Inflammatory macrophage treated with lipopolysaccharide for 1 hour (primary cell): ENCODE results near the gene ZNF333.
A peak's percentile ranks its signal among the peaks of the same experiment; 100 is the strongest.
"Not testable (repeated sequence)": the region's sequence is repeated elsewhere in the genome, so short reads cannot be mapped to it uniquely, and the experiment has no call there.

Experiments used
- DNase-seq, 2 donors: peaks; one replicate each; pipeline ENCODE4 v3.0.0-alpha.2; 2020 to 2022

ZNF333 gene

DNA sequence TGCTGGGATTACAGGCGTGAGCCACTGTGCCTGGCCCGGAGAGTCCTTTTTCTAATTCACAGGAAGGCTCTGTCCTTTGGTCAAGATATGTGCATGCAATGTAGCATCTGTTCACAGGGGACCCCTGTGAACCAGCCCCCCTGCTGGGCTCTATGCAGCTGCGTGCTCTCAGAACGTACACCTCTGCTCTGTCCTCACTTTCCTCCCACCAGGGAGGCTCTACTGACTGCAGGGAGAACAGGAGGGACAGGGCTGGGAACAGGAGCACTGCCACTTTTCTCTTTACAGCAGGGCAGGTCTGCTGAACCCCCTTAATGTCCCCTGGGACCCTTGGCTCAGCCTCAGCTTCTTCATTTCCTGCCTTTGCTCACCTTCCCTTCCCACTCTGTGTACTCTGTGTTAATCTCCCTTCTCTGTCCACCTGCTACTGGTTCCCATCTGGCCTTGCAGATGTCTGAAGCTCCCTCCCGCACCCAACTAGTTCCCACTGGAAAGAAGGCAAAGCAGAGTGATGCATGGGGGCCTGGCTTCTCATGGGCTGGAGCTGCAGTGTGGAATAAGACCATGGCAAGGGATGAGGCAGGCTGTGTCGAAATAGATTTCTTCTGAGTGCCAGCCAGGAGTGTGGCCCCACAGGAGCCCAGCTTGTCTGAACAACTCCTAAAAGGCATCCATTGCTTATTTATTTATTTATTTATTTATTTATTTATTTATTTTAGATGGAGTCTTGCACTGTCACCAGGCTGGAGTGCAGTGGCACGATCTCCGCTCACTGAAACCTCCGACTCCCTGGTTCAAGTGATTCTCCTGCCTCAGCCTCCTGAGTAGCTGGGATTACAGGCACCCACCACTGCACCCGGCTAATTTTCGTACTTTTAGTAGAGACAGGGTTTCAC lies 81.3 kb downstream of the ZNF333 start:
- no peak for DNase-seq

- DNase-seq, result no peak
These were observed 82.6 kb downstream of the ZNF333 start for GRCh38 chr19:14772467-14772866.

DNA sequence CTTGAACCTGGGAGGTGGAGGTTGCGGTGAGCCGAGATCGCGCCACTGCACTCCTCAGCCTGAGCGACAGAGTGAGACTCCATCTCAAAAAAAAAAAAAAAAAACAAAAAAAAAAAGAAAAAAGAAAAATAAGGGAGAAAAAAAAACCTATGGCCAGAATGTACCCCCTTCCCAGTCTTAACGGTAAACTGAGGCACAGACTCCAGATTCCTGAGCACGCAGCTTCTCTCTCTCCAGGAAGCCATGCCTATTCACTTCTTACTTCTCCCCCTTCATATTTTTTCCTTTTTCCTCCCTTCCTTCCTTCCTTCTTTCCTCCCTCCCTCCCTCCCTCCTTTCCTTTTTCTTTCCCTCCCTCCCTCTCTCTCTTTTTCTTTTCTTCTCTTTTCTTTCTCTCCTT lies 83.1 kb downstream of the ZNF333 start:
- no peak for DNase-seq

- DNase-seq, result not testable (repeated sequence)
These were observed 83.9 kb downstream of the ZNF333 start for GRCh38 chr19:14773722-14774121.

- no peak for DNase-seq
These were observed 84.5 kb downstream of the ZNF333 start for GRCh38 chr19:14774373-14774772.

- not testable (repeated sequence) for DNase-seq
These were observed 85.5 kb downstream of the ZNF333 start for GRCh38 chr19:14775326-14775725.

- peak; percentile 42 to 44 for DNase-seq
These were observed 86.2 kb downstream of the ZNF333 start for GRCh38 chr19:14775869-14776586.

DNA sequence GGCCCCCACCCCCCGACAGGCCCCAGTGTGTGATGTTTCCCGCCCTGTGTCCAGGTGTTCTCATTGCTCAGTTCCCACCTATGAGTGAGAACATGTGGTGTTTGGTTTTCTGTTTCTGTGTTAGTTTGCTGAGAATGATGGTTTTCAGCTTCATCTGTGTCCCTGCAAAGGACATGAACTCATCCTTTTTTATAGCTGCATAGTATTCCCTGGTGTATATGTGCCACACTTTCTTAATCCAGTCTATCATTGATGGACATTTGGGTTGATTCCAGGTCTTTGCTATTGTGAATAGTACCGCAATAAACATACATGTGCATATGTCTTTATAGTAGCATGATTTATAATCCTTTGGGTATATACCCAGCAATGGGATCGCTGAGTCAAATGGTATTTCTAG lies 87.8 kb downstream of the ZNF333 start:
- not testable (repeated sequence) for DNase-seq

- DNase-seq, result peak; percentile 38 to 71
These were observed 88.4 kb downstream of the ZNF333 start, which contains the start of gene ADGRE2 for GRCh38 chr19:14778110-14778845. Gene ADGRE2 (minus strand): TSS chr19:14778560. CDS start chr19:14776756, 1,804 bp downstream.

GRCh38 chr19:14779151-14779550 lies 89.3 kb downstream of the ZNF333 start:
- DNase-seq, result peak; percentile 18 to 56

- DNase-seq, result not testable (repeated sequence)
These were observed 90.9 kb downstream of the ZNF333 start for GRCh38 chr19:14780622-14781225.

GRCh38 chr19:14781713-14782536 lies 92.1 kb downstream of the ZNF333 start:
- DNase-seq, result not testable (repeated sequence)

DNA sequence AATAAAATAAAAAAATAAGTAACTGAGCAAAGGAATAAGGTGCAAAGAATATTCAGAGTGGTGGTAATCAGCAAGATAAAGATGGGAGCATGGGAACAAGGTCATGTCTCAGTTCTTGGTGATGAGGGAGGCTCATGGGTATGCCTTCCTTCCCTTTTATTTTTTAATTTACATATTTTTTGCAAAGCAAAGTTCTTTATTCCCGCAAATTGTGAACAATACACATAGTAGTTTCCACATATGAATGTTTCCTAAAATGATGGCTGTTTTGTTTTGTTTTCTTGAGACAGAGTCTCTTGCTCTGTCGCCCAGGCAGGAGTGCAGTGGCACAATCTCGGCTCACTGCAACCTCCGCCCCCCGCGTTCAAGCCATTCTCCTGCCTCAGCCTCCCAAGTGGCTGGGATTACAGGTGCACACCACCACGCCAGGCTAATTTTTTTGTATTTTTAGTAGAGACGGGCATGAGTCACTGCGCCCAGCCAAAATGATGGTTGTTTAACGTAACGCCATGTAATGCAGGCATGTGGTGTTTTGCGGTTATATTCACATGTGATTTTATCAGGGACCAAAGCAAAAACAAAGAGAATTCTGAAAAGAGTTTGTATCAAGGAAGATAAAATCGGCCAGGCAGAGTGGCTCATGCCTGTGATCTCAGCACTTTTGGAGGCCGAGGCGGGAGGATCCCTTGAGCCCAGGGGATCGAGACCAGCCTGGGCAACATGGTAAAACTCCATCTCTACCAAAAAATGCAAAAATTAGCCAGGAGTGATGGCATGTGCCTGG lies 93.0 kb downstream of the ZNF333 start:
- DNase-seq, result peak; percentile 20 to 42
